IPS DF 6.9 (cell line): ENCODE results near the gene MEF2A.
"Not testable (repeated sequence)": the region's sequence is repeated elsewhere in the genome, so short reads cannot be mapped to it uniquely, and the experiment has no call there.

Experiments used
- DNase-seq: peaks from one replicate; pipeline ENCODE4 v3.0.0-alpha.2; 2013; ENCODE audit warnings: low read depth, low spot score
- H3K27ac ChIP-seq: one replicate; pipeline ENCODE4 v1.5.1; 2013; ENCODE audit warnings: low read length, control low read depth
- H3K27me3 ChIP-seq: 2 replicates; pipeline ENCODE4 v1.6.1; 2013; ENCODE audit warnings: mild to moderate bottlenecking, low read length; ENCODE audit not compliant: control insufficient read depth, insufficient read depth
- H3K36me3 ChIP-seq: 2 replicates; pipeline ENCODE4 v1.6.1; 2013; ENCODE audit warnings: low read length; ENCODE audit not compliant: control insufficient read depth, insufficient read depth
- H3K4me1 ChIP-seq: 2 replicates; pipeline ENCODE4 v1.6.1; 2013; ENCODE audit warnings: low read length; ENCODE audit not compliant: control insufficient read depth, insufficient read depth
- H3K4me3 ChIP-seq: 2 replicates; pipeline ENCODE4 v1.5.1; 2013; ENCODE audit warnings: mild to moderate bottlenecking, low read length
- H3K9me3 ChIP-seq: 2 replicates; pipeline ENCODE4 v1.6.1; 2013; ENCODE audit warnings: low read length, inconsistent platforms; ENCODE audit not compliant: control insufficient read depth, insufficient read depth
- WGBS: extraction: QIAGEN DNeasy Blood & Tissue Kit; methylation state at CpG from one replicate; pipeline ENCODE4 v1.1.7; 2013; ENCODE audit warnings: mixed read lengths, missing lambda C conversion rate; ENCODE audit not compliant: insufficient read length, insufficient coverage; 5-methylcytosine and 5-hydroxymethylcytosine counted together

Gene MEF2A

GRCh38 chr15:99734575-99734974, 168.8 kb downstream of the MEF2A start:
- no peaks in the 10 kb centered on the region for H3K4me1 ChIP-seq
- no peak overlapping the region for H3K4me3 ChIP-seq
- WGBS = no CpG with 5 or more reads among the region's 1 CpG

GRCh38 chr15:99735868-99736267, 170.1 kb downstream of the MEF2A start:
- WGBS = no CpG with 5 or more reads among the region's 4 CpGs
- no peaks in the 10 kb centered on the region for H3K36me3 ChIP-seq
- H3K27ac ChIP-seq = no peak overlapping the region
- H3K9me3 ChIP-seq = no peaks in the 10 kb centered on the region
- H3K4me1 ChIP-seq = no peaks in the 10 kb centered on the region
- no peak overlapping the region for H3K4me3 ChIP-seq
- peaks cover 2% of the 10 kb centered on the region; the same call in 1 of the 2 replicates for H3K27me3 ChIP-seq
- DNase-seq = no peak

More at GRCh38 chr15:99734575-99734974, 168.8 kb downstream of the MEF2A start:
- Histone ChIP-seq H3K27me3 (peaks cover 2% of the 10 kb centered on the region; the same call in 1 of the 2 replicates), H3K27ac (no peak overlapping the region), H3K36me3 (no peaks in the 10 kb centered on the region), H3K9me3 (no peaks in the 10 kb centered on the region)
- no peak for DNase-seq

DNA sequence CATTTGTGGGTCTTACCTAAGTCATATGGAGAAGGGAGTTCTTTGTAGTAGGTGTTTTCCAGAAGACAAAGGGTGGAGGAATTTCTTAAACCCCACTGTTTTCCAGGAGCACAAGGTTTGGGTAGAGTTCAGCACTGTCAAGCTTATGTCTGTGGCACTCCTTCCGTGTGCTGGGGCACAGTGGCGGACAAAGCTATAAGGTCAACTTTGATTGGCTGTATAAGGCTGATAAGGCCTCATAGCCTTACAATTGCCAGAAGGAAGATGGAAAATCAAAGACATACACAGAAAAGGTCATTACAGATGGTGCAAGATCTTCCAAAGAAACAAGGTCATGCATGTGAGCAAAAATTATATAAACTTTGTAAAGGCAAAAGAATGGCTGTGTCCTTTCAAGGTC, 170.9 kb downstream of the MEF2A start:
- H3K9me3 ChIP-seq = no peaks in the 10 kb centered on the region
- no CpG with 5 or more reads among the region's 2 CpGs for WGBS
- DNase-seq = no peak
- peaks cover 2% of the 10 kb centered on the region; the same call in 1 of the 2 replicates for H3K27me3 ChIP-seq
- no peak overlapping the region for H3K27ac ChIP-seq
- H3K4me3 ChIP-seq = no peak overlapping the region
- H3K36me3 ChIP-seq = no peaks in the 10 kb centered on the region
- H3K4me1 ChIP-seq = no peaks in the 10 kb centered on the region

- H3K4me3 ChIP-seq = no peak overlapping the region
- no peaks in the 10 kb centered on the region for H3K27me3 ChIP-seq
- H3K9me3 ChIP-seq = no peaks in the 10 kb centered on the region
- H3K27ac ChIP-seq = no peak overlapping the region
- no CpG with 5 or more reads among the region's 7 CpGs for WGBS
- H3K4me1 ChIP-seq = no peaks in the 10 kb centered on the region
- no peaks in the 10 kb centered on the region for H3K36me3 ChIP-seq
- DNase-seq = no peak
Measured at GRCh38 chr15:99738021-99738847, 172.4 kb downstream of the MEF2A start.

- Histone ChIP-seq H3K4me1 (no peaks in the 10 kb centered on the region), H3K4me3 (no peak overlapping the region), H3K36me3 (no peaks in the 10 kb centered on the region), H3K27me3 (no peaks in the 10 kb centered on the region), H3K27ac (no peak overlapping the region), H3K9me3 (no peaks in the 10 kb centered on the region)
- no peak for DNase-seq
- WGBS = no CpG with 5 or more reads among the region's 2 CpGs
Measured at GRCh38 chr15:99741835-99742234, 176.1 kb downstream of the MEF2A start.

DNA sequence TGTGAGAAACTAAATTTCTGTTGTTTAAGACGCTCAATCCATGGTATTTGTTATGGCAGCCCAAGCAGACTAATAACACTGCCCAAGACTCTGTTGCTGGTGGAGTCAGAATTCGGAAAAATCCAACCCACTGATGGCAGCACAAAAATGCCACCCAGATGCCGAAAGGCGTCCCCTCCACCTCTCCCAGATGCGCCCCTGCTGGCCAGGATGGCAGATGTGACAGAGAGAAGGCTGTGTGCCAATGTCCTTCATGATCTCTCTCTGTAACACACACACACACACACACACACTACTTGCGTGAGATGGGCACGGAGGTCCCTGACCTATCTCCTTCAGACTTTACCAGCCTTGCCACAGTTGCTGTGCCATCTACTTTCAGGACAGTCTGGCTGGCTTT, 178.4 kb downstream of the MEF2A start:
- no peaks in the 10 kb centered on the region for H3K9me3 ChIP-seq
- H3K36me3 ChIP-seq = no peaks in the 10 kb centered on the region
- H3K4me3 ChIP-seq = no peak overlapping the region
- DNase-seq = no peak
- no peaks in the 10 kb centered on the region for H3K27me3 ChIP-seq
- H3K27ac ChIP-seq = no peak overlapping the region
- no CpG with 5 or more reads among the region's 7 CpGs for WGBS
- no peaks in the 10 kb centered on the region for H3K4me1 ChIP-seq

DNA sequence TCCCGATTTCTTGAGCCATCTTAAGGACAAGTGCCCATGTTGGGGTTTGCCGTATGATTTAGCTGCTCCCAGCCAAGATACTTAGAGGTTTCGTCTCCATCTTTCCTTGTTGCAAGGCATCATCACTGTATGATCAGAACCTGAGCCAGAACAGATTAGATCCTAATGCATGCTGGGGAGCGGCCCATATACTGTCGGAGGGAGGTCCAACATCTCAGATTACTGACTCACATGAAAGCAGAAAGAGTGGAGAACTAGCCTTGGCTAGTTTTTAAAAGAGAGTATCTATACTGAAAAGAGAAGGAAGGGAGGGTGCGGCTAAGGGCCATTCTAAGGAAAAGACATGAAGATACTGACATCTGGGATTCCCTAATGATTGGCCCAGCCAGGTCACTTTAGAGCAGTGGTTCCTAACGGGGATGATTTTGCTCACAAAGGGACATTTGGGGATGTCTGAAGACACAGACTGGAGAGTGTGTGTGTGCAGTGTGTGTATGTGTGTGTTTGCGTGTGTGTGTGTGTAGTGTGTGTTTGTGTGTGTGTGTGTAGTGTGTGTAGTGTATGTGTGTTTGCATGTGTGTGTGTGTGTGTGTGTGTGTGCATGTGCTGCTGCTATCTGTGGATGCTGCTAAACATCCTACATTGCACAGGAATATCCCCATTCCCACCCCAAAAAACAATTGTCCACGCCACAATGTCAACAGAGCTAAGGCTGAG, 179.7 kb downstream of the MEF2A start:
- Histone ChIP-seq H3K9me3 (no peaks in the 10 kb centered on the region), H3K27me3 (no peaks in the 10 kb centered on the region), H3K4me3 (no peak overlapping the region), H3K36me3 (no peaks in the 10 kb centered on the region), H3K27ac (no peak overlapping the region), H3K4me1 (no peaks in the 10 kb centered on the region)
- 100% methylated on average over 1 of the region's 9 CpGs for WGBS
- no peak for DNase-seq

DNA sequence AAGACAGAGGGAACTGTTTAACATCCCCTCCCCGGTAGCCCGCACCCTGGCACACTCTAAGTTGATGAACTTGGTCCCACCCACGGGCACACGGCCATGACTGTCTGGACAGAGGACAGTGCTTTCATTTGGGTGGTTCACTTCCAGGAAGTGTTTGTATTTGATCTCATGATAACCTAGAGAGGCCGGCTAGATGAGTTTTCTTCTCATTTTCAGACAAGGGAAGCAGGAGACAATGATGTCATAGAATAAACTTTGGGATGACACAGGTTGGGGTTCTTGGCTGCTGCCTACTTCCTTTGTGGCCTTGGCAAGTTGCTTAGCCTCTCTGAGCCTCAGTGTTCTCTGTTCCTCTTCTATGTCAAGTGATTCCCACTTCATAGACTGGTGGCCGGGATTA, 183.6 kb downstream of the MEF2A start:
- no peak overlapping the region for H3K4me3 ChIP-seq
- no peaks in the 10 kb centered on the region for H3K9me3 ChIP-seq
- DNase-seq = no peak
- H3K27ac ChIP-seq = no peak overlapping the region
- WGBS = no CpG with 5 or more reads among the region's 6 CpGs
- H3K27me3 ChIP-seq = no peaks in the 10 kb centered on the region
- H3K4me1 ChIP-seq = no peaks in the 10 kb centered on the region
- H3K36me3 ChIP-seq = no peaks in the 10 kb centered on the region

GRCh38 chr15:99750326-99750725, 184.5 kb downstream of the MEF2A start:
- not testable (repeated sequence) for H3K4me3 ChIP-seq, H3K27me3 ChIP-seq, H3K4me1 ChIP-seq, DNase-seq, H3K27ac ChIP-seq, H3K36me3 ChIP-seq, H3K9me3 ChIP-seq
- no CpG with 5 or more reads among the region's 11 CpGs for WGBS

DNA sequence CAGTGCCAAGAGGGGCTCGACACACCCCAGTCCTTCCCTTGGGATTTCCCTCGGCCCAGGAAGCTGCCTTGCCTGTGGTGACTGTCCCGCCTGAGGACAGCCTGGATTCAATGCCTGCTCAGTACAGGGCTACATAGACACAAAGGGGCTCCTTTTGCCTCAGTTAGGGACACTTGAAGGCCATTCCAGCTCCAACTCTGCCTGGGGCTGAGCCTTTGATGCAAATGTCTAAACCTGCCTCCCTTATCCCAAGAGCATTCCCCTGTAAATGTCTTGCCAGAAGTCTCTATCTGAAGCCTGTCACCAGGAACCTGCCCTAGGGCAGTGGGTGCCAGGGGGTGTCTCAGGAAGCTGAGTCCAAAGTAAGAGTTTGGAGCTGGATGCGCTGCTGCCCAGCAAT, 186.8 kb downstream of the MEF2A start:
- Histone ChIP-seq H3K4me3 (no peak overlapping the region), H3K27me3 (no peaks in the 10 kb centered on the region), H3K36me3 (no peaks in the 10 kb centered on the region), H3K27ac (no peak overlapping the region), H3K4me1 (no peaks in the 10 kb centered on the region), H3K9me3 (no peaks in the 10 kb centered on the region)
- no peak for DNase-seq
- no CpG with 5 or more reads among the region's 4 CpGs for WGBS
